Loucy (cell line): ENCODE results near the gene ARL8B.

Source experiments
- H2AFZ ChIP-seq: fragments of 200-600 bp; sonication (generic); 2 replicates; pipeline ENCODE4 v1.6.0; 2016; ENCODE audit warnings: antibody characterized with exemption, mild to moderate bottlenecking, low read length, moderate library complexity
- H3F3A ChIP-seq: fragments of 200-600 bp; 2 replicates; pipeline ENCODE4 v1.6.0; 2016; ENCODE audit warnings: antibody characterized with exemption, low read depth, mild to moderate bottlenecking
- H3K27me3 ChIP-seq: fragments of 200-600 bp; sonication (generic); 2 replicates; pipeline ENCODE4 v1.6.1; 2014; ENCODE audit warnings: low read length, mild to moderate bottlenecking; ENCODE audit not compliant: insufficient read depth, poor library complexity, severe bottlenecking
- H3K36me3 ChIP-seq: fragments of 200-600 bp; sonication (generic); 2 replicates; pipeline ENCODE4 v1.6.1; 2016; ENCODE audit warnings: low read length; ENCODE audit not compliant: insufficient read depth
- H3K4me1 ChIP-seq: fragments of 200-600 bp; sonication (generic); 2 replicates; pipeline ENCODE4 v1.5.1; 2014; ENCODE audit warnings: low read length, mild to moderate bottlenecking; ENCODE audit not compliant: insufficient read depth, poor library complexity, severe bottlenecking
- H3K4me2 ChIP-seq: fragments of 200-600 bp; sonication (generic); 2 replicates; pipeline ENCODE4 v1.6.0; 2014; ENCODE audit warnings: antibody characterized with exemption, low read length, low read depth, mild to moderate bottlenecking; ENCODE audit not compliant: poor library complexity, severe bottlenecking
- H3K4me3 ChIP-seq: fragments of 200-600 bp; sonication (generic); 2 replicates; pipeline ENCODE4 v1.5.1; 2014; ENCODE audit warnings: low read length, mild to moderate bottlenecking, mixed read lengths; ENCODE audit not compliant: poor library complexity, severe bottlenecking
- H3K79me2 ChIP-seq: fragments of 200-600 bp; sonication (generic); 2 replicates; pipeline ENCODE4 v1.6.1; 2014; ENCODE audit warnings: low read length; ENCODE audit not compliant: insufficient read depth
- H3K9ac ChIP-seq: fragments of 200-600 bp; sonication (generic); 2 replicates; pipeline ENCODE4 v1.6.0; 2014; ENCODE audit warnings: mild to moderate bottlenecking, low read depth, low read length, moderate library complexity; ENCODE audit not compliant: poor library complexity, severe bottlenecking
- H3K9me2 ChIP-seq: fragments of 200-600 bp; sonication (generic); replicated peaks from 2 replicates; pipeline ENCODE4 v1.6.1; 2016; ENCODE audit warnings: low read depth, low read length, mixed read lengths
- H3K9me3 ChIP-seq: fragments of 200-600 bp; sonication (generic); 2 replicates; pipeline ENCODE4 v1.6.1; 2014; ENCODE audit warnings: mild to moderate bottlenecking, antibody characterized with exemption, low read length, low read depth; ENCODE audit not compliant: insufficient read depth
- H4K20me1 ChIP-seq: fragments of 200-600 bp; sonication (generic); 2 replicates; pipeline ENCODE4 v1.6.0; 2014; ENCODE audit warnings: antibody characterized with exemption, low read length, mild to moderate bottlenecking; ENCODE audit not compliant: insufficient read depth, poor library complexity, severe bottlenecking
- CTCF ChIP-seq: fragments of 200-600 bp; sonication (generic); conservative IDR thresholded peaks from 2 replicates; pipeline ENCODE4 v1.5.1; 2014; ENCODE audit warnings: mild to moderate bottlenecking, antibody characterized with exemption, low read length
- EZH2phosphoT487 ChIP-seq: fragments of 200-600 bp; IDR thresholded peaks from 2 replicates; pipeline ENCODE4 v1.6.1; 2018; ENCODE audit warnings: antibody characterized with exemption, mild to moderate bottlenecking, moderate library complexity, borderline replicate concordance

ARL8B gene

GRCh38 chr3:5198986-5199731 is 77.1 kb downstream of the ARL8B start:
- no peak overlapping the region for H3K4me2 ChIP-seq
- H3F3A ChIP-seq, result 0 out of 2 replicates have a peak, but pooled peaks cover 8% of the 10 kb centered on the region
- H3K9me3 ChIP-seq, result no peaks in the 10 kb centered on the region
- no peaks in the 10 kb centered on the region for H3K27me3 ChIP-seq
- H3K9ac ChIP-seq, result no peak overlapping the region
- H2AFZ ChIP-seq, result no peak overlapping the region
- H3K4me1 ChIP-seq, result peaks cover 50% of the 10 kb centered on the region
- peaks cover 20% of the 10 kb centered on the region for H4K20me1 ChIP-seq
- H3K9me2 ChIP-seq, result no peaks in the 10 kb centered on the region
- no peak for TF ChIP-seq EZH2phosphoT487
- TF ChIP-seq CTCF, result no peak
- peaks cover 56% of the 10 kb centered on the region for H3K79me2 ChIP-seq
- peaks cover 60% of the 10 kb centered on the region for H3K36me3 ChIP-seq
- no peak overlapping the region for H3K4me3 ChIP-seq

DNA sequence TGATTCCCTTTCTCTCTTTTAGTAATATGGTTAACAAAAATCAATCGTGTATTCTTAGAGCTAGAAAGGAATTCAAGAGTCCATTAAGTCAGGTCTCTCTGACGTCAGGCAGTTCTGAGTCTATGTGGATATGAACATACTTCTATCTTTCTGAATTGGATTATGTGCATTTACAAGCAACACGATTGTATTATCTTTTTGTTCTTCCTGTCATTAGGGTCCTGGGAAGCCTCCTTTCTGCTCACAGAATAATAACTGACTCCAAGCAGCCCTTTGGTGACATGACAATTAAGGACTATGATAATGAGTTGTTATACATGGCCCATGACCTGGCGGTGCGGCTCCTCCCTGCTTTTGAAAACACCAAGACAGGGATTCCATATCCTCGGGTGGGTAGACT is 79.4 kb downstream of the ARL8B start:
- Histone ChIP-seq H3K27me3 (no peaks in the 10 kb centered on the region), H3K9ac (no peak overlapping the region), H3F3A (0 out of 2 replicates have a peak, but pooled peaks cover 3% of the 10 kb centered on the region), H3K9me2 (no peaks in the 10 kb centered on the region), H3K4me1 (peaks cover 27% of the 10 kb centered on the region), H4K20me1 (no peaks in the 10 kb centered on the region), H3K4me3 (no peak overlapping the region), H3K79me2 (peaks cover 33% of the 10 kb centered on the region), H3K36me3 (peaks cover 78% of the 10 kb centered on the region), H3K9me3 (no peaks in the 10 kb centered on the region), H2AFZ (no peak overlapping the region), H3K4me2 (no peak overlapping the region)
- TF ChIP-seq CTCF (no peak), EZH2phosphoT487 (no peak)

DNA sequence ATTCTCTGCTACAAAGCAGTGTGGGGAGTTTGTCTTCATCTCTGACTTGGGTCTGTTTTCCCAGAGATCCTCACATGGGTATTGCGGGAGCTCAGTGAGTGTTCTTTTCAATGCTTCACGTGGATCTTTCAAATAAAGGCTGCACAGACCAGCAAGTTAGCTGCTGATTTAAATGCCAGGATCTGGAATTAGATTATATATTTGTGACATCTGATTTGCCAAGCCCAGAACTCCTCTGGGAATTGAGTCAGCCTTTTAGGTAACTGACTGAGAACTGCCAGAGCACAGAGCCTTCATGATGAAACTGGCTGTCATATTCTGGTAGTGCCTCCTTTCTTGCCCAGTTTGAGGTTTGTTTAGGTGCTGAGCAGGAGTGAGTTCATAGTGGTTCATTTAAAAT is 80.1 kb downstream of the ARL8B start:
- Histone ChIP-seq H3F3A (0 out of 2 replicates have a peak, but pooled peaks cover 1% of the 10 kb centered on the region), H3K4me1 (peaks cover 20% of the 10 kb centered on the region), H3K36me3 (peaks cover 82% of the 10 kb centered on the region), H2AFZ (no peak overlapping the region), H3K79me2 (peaks cover 26% of the 10 kb centered on the region), H3K27me3 (no peaks in the 10 kb centered on the region), H3K4me3 (no peak overlapping the region), H3K9me2 (no peaks in the 10 kb centered on the region), H3K9me3 (no peaks in the 10 kb centered on the region), H3K4me2 (no peak overlapping the region), H3K9ac (no peak overlapping the region), H4K20me1 (no peaks in the 10 kb centered on the region)
- TF ChIP-seq CTCF (no peak), EZH2phosphoT487 (no peak)
